ENCODE data around the gene DUT. TPM values are rescaled to one million over a fixed set of nuclear protein-coding genes. Genes with fewer than 3 reads are reported as not detected.

DUT gene
- total RNA-seq = 41.2 and 54.9 TPM in 2 replicates

GRCh38 chr15:48330855-48331795 is at the start of gene DUT:
TSS of gene DUT (plus strand) at chr15:48331429. CDS start at chr15:48331516, 87 bp downstream.

Small RNA genes lying within 50 kb of the gene (small RNA-seq; reads per million reads assigned to genes)
- gene RF00019 = not detected

Other genes with a start within 250 kb of the DUT start
- not detected in 2 replicates for gene SLC24A5, start 210.4 kb upstream of the DUT start, total RNA-seq
- gene MYEF2, start 153.1 kb upstream of the DUT start, total RNA-seq = not detected in 2 replicates
- gene CTXN2, start 139.8 kb upstream of the DUT start, total RNA-seq = not detected in 2 replicates
- not detected in 2 replicates for gene SLC12A1, start 125.1 kb upstream of the DUT start, total RNA-seq